ENCODE measurements around the gene TUBB4B. TPM values are rescaled to one million over a fixed set of nuclear protein-coding genes. Genes with fewer than 3 reads are reported as not detected.
"Not testable (repeated sequence)": the region's sequence is repeated elsewhere in the genome, so short reads cannot be mapped to it uniquely, and the experiment has no call there.

The TUBB4B gene
- total RNA-seq, 4 donors from 2014 or later, result 367 to 753 (median 540) TPM

DNA sequence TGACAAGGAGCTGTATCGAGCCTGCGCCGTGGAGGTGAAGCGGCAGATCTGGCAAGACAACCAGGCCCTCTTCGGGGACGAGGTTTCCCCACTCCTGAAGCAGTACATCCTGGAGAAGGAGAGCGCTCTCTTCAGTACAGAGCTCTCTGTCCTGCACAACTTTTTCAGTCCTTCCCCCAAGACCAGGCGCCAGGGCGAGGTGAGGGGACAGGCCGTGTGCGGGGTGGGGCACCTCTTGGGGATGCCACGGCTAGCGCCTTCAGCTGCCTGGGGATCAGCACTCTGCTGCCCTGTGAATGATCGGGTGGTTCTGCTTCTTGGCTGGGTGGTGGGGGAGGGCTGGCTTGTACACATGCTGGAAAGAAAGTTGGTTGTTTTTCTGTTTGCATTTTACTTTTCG lies 15.8 kb downstream of the TUBB4B start:
- intact Hi-C loops (cut with DNase I), result no loop called here
- peaks cover 4 to 50% (median 7%) of the 10 kb centered on the region in 3 donors for H3K36me3 ChIP-seq
- no peak for DNase-seq
- H3K9me3 ChIP-seq, result no peaks in the 10 kb centered on the region
- H3K27ac ChIP-seq, result no peak overlapping the region
- TF ChIP-seq, protein P1, sequence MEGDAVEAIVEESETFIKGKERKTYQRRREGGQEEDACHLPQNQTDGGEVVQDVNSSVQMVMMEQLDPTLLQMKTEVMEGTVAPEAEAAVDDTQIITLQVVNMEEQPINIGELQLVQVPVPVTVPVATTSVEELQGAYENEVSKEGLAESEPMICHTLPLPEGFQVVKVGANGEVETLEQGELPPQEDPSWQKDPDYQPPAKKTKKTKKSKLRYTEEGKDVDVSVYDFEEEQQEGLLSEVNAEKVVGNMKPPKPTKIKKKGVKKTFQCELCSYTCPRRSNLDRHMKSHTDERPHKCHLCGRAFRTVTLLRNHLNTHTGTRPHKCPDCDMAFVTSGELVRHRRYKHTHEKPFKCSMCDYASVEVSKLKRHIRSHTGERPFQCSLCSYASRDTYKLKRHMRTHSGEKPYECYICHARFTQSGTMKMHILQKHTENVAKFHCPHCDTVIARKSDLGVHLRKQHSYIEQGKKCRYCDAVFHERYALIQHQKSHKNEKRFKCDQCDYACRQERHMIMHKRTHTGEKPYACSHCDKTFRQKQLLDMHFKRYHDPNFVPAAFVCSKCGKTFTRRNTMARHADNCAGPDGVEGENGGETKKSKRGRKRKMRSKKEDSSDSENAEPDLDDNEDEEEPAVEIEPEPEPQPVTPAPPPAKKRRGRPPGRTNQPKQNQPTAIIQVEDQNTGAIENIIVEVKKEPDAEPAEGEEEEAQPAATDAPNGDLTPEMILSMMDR (IDR thresholded peaks at IDR 0.05), result no peak
- no peak for TF ChIP-seq POLR2A (IDR thresholded peaks at IDR 0.05)
- peaks cover 18 to 40% (median 23%) of the 10 kb centered on the region in 3 donors for H3K4me1 ChIP-seq
- H3K27me3 ChIP-seq, result no peaks in the 10 kb centered on the region
- H3K4me3 ChIP-seq, result peak overlapping the region in 1 of 4 donors; percentile 99
- 92 to 93% methylated on average over 11 to 15 of the region's 15 CpGs for WGBS, 2 donors

DNA sequence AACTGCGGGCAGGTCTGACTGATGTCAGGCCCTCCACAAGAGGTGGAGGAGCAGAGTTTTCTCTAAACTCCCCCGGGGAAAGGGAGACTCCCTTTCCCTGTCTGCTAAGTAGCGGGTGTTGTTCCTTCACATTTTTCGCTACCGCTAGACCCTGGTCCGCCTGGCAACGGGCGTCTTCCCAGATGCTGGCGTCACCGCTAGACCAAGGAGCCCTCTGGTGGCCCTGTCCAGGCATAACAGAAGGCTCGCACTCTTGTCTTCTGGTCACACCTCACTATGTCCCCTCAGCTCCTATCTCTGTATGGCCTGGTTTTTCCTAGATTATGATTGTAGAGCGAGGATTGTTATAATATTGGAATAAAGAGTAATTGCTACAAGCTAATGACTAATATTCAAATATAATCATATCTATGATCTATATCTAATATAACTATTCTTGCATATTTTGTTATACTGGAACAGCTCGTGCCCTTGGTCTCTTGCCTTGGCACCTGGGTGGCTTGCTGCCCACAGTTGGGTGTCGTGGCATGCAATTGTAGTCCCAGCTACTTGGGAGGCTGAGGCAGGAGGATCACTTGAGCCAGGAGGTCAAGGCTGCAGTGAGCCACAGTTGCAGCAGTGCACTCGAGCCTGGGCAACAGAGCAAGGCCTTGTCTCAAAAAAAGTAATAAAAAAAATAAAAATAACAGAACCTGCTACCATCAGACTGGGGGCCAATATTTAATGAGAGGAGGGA lies 21.3 kb downstream of the TUBB4B start:
- WGBS, 2 donors, result 33 to 46% methylated on average over 15 of the region's 15 CpGs
- H3K4me3 ChIP-seq; H3K9me3 ChIP-seq; H3K4me1 ChIP-seq; DNase-seq; H3K27ac ChIP-seq; intact Hi-C loops (cut with DNase I); H3K27me3 ChIP-seq: not testable (repeated sequence)
- peaks cover 23 to 85% (median 28%) of the 10 kb centered on the region in 3 donors for H3K36me3 ChIP-seq
- TF ChIP-seq, protein P1 (IDR thresholded peaks at IDR 0.05), result peak; percentile 10 to 52 (median 34)

GRCh38 chr9:137262909-137263285 lies 21.8 kb downstream of the TUBB4B start:
- no peak overlapping the region for H3K27ac ChIP-seq
- H3K36me3 ChIP-seq, result peaks cover 23 to 85% (median 28%) of the 10 kb centered on the region in 3 donors
- no peaks in the 10 kb centered on the region for H3K27me3 ChIP-seq
- WGBS, 2 donors, result 83 to 85% methylated on average over 8 to 23 of the region's 24 CpGs
- H3K4me3 ChIP-seq, result no peak overlapping the region
- TF ChIP-seq, protein P1 (IDR thresholded peaks at IDR 0.05), result no peak
- no peak for TF ChIP-seq POLR2A (IDR thresholded peaks at IDR 0.05)
- H3K9me3 ChIP-seq, result no peaks in the 10 kb centered on the region
- H3K4me1 ChIP-seq, result peaks cover 0 to 5% (median 0%) of the 10 kb centered on the region in 3 donors
- DNase-seq, result no peak
- intact Hi-C loops (cut with DNase I), result no loop called here

DNA sequence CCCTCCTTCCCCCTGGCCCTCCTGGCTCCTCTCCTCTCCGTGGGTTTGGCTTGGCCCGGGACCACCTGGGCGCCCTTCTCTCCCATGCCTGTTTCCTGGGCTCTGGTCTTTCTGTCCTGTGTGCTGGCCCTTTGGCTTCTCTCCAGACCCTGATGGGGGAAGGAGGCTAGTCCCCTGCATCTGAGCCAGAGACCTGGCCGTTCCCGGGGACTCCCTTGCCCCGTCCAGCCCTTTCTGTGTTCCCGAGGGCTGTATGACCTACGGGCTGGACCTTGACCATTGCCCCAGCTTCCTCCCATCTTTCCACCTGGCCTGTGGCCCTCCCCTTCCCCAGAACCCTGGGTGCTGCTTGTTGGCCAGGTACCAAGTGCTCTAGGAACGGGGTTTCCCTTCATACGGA lies 22.4 kb downstream of the TUBB4B start:
- no peak overlapping the region for H3K4me3 ChIP-seq
- no peaks in the 10 kb centered on the region for H3K9me3 ChIP-seq
- H3K27me3 ChIP-seq, result no peaks in the 10 kb centered on the region
- DNase-seq, result no peak
- no peak overlapping the region for H3K27ac ChIP-seq
- TF ChIP-seq POLR2A (IDR thresholded peaks at IDR 0.05), result no peak
- TF ChIP-seq, protein P1 (IDR thresholded peaks at IDR 0.05), result no peak
- WGBS, 2 donors, result 84% methylated on average over 9 of the region's 10 CpGs; no CpG with 5 or more reads in 1 of the 2 donors
- H3K4me1 ChIP-seq, result peaks cover 0 to 11% (median 0%) of the 10 kb centered on the region in 3 donors
- intact Hi-C loops (cut with DNase I), result no loop called here
- H3K36me3 ChIP-seq, result peaks cover 23 to 85% (median 28%) of the 10 kb centered on the region in 3 donors

GRCh38 chr9:137264067-137264466 lies 23.0 kb downstream of the TUBB4B start:
- peaks cover 0 to 17% (median 4%) of the 10 kb centered on the region in 3 donors for H3K4me1 ChIP-seq
- TF ChIP-seq, protein P1 (IDR thresholded peaks at IDR 0.05), result no peak
- no peak for TF ChIP-seq POLR2A (IDR thresholded peaks at IDR 0.05)
- H3K4me3 ChIP-seq, result no peak overlapping the region
- H3K9me3 ChIP-seq, result no peaks in the 10 kb centered on the region
- H3K27ac ChIP-seq, result no peak overlapping the region
- WGBS, 2 donors, result 92 to 96% methylated on average over 8 to 14 of the region's 22 CpGs
- H3K36me3 ChIP-seq, result peaks cover 23 to 85% (median 28%) of the 10 kb centered on the region in 3 donors
- no peaks in the 10 kb centered on the region for H3K27me3 ChIP-seq
- intact Hi-C loops (cut with DNase I), result no loop called here
- DNase-seq, result no peak
